ENCODE measurements around the gene GIPC1.

DNA sequence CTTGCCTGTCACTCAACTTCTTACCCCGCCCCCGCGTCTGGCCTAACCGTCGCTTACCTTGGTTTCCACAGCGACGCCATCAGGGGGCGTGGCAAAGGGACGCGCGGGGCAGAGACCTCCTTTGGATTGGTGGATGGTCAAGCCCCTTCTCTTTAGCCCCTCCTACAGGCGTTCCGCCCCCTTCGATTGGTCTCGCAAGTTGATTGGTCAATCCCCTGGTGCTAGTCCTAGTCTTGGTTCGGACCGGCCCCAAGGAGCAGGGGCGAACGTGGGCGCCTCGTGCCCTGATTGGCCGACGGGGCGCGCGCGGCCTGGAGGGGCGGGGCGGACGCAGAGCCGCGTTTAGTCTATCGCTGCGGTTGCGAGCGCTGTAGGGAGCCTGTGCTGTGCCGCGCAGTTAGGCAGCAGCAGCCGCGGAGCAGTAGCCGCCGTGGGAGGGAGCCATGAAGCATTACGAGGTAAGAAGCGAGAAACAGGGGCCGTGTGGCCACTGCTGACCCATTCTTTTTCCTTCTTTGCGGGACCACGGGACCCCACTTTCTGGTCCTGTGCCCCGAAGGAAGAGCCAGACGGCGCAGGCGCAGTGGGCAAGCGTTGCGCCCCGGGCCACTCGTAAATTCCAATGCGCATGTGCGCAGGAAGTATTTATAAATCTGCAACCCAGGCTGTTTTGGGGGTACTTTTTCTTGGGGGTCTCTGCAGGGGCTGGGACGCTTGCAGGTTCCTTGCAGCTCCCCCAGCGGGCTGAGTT, 33.5 kb upstream of the GIPC1 start, which contains the start of gene TECR:
- TF ChIP-seq, protein P1, sequence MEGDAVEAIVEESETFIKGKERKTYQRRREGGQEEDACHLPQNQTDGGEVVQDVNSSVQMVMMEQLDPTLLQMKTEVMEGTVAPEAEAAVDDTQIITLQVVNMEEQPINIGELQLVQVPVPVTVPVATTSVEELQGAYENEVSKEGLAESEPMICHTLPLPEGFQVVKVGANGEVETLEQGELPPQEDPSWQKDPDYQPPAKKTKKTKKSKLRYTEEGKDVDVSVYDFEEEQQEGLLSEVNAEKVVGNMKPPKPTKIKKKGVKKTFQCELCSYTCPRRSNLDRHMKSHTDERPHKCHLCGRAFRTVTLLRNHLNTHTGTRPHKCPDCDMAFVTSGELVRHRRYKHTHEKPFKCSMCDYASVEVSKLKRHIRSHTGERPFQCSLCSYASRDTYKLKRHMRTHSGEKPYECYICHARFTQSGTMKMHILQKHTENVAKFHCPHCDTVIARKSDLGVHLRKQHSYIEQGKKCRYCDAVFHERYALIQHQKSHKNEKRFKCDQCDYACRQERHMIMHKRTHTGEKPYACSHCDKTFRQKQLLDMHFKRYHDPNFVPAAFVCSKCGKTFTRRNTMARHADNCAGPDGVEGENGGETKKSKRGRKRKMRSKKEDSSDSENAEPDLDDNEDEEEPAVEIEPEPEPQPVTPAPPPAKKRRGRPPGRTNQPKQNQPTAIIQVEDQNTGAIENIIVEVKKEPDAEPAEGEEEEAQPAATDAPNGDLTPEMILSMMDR (IDR thresholded peaks at IDR 0.05), result peak in 2 of 5 experiments; percentile 14 to 45
- TF ChIP-seq POLR2A (IDR thresholded peaks at IDR 0.05) (peak; percentile 98 to 100), EP300 (IDR thresholded peaks at IDR 0.05) (peak; percentile 60 to 100)

Measured in tibial nerve (tissue), 4 donors.